ENCODE measurements around the gene STK25.
"Not testable (repeated sequence)": the region's sequence is repeated elsewhere in the genome, so short reads cannot be mapped to it uniquely, and the experiment has no call there.

Gene STK25

GRCh38 chr2:241461693-241462677 is 46.4 kb downstream of the STK25 start:
- no peak for DNase-seq

- DNase-seq, result no peak
Observed at GRCh38 chr2:241460631-241461030, 47.8 kb downstream of the STK25 start.

- no peak for DNase-seq
Observed at GRCh38 chr2:241459520-241459919, 48.9 kb downstream of the STK25 start.

- no peak for DNase-seq
Observed at GRCh38 chr2:241458687-241459086, 49.7 kb downstream of the STK25 start.

GRCh38 chr2:241456546-241456945 is 51.8 kb downstream of the STK25 start:
- DNase-seq, result no peak

DNA sequence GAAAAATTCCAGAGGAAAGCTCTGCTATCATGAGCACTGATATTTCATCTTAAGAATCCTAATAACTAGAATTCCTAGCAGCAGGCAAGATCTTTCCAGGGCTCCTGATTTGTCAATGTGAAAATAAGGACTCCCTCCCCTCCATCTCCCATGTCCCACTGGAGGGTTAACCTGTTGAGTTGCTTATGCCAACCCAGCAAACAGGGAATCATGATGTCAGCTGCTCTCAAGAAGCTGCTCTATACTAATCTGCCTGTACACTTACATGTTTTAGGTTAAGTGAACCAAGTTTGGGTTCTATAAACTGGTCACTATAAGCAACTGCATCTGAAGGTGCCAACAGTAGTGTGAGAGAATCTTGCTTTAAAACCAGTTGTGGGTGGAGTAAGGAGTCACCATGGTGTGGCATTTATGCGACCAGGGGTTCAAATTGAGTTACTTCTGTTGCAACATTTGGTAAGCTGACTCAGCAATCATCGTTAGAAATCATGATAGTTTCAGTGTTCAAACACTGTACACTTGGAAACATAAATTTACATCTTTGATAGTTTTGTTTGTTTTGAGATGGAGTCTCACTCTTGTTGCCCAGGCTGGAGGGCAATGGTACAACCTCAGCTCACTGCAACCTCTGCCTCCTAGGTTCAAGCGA is 53.4 kb downstream of the STK25 start:
- DNase-seq, result no peak

DNA sequence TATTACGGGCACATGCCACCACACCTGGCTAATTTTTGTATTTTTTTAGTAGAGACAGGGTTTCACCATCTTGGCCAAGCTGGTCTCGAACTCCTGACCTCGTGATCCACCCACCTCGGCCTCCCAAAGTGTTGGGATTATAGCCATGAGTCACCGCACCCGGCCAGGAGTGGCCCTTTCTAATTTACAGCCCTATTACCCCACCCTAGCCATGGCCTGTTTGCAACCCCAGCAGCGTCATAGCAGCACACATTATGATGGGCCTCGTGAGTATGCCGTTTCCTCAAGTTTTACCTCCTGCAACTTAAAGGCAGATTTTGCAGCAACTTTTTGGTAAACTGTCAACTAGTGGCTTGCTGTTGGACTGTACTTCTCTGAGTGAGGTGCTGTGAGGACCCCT is 54.5 kb downstream of the STK25 start:
- DNase-seq, result not testable (repeated sequence)

- no peak for DNase-seq
Observed at GRCh38 chr2:241451840-241452506, 56.4 kb downstream of the STK25 start.

DNA sequence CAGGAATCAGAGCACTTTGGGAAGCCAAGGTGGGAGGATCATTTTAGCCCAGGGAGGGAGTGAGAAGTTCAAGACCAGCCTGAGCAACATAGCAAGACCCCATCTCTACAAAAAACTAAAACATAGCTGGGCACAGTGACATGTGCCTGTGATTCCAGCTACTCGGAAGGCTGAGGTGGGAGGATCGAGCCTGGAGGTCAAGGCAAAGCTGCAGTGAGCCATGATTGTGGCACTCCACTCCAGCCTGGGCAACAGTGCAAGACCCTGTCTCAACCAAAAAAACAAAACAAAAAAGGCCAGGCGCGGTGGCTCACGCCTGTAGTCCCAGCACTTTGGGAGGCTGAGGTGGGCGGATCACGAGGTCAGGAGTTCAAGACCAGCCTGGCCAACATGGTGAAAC is 58.3 kb downstream of the STK25 start:
- DNase-seq, result not testable (repeated sequence)

DNA sequence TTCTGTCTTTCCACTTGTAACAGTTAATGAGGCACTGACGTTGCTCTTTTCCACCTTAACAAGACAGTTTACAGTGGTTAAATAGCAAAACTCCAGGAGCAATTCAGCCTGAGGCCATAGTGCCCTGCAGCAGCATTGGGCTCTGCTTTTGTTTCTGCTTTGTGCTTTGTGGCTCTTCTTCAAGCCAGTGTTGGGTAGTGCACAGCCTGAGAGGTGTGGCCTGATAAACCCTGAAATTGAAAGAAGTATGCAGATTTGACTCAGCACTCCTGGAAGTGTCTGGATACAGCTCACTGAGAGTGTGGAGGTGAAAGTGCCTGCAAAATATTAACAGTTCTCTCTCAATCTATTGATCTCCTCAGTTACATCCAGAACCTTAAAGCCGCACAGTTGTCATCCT is 63.0 kb downstream of the STK25 start:
- DNase-seq, result no peak

DNA sequence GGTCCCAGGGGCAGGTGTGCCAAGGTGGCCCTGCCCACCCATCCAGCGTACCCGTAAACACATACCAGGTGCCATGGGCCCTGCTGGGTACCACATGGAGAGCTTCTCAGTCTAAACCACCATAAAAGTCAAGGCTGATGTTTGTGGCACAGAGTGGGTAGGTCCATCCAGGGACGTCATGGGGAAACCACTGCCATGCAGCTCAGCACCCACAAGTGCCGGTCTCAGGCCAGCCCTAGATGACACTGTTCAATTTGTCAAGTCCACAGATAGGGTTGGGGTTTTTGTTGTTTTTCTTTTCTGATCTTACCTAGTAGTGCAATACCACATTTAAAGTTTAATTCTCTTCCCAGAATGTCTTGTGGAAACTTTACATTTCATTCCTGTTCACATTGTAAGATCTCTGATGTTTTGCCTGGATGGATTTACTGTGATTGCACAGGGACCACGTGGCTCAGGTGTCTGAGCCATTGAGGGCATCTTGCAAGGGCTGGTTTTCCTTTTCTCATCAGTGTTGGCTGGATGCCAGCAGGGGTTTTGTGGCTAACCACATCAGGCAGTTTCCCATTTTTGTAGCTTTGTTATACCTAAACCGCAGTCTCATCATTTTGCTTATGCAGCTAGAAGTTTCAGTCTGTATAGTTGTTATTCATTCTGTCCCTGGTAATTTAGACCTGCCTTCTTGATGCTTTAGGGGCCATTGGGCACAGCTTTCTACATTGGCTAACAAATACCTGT is 64.7 kb downstream of the STK25 start:
- peak; percentile 88 to 90 for DNase-seq
